ENCODE measurements around the gene TRPM8.

- TF ChIP-seq ZFP91 (CRISPR knock-in tag; IDR thresholded peaks at IDR 0.05; ENCODE audit: borderline replicate concordance): no peak
- no peak for TF ChIP-seq ZNF501 (CRISPR knock-in tag; IDR thresholded peaks at IDR 0.05)
- TF ChIP-seq ZBTB33 (CRISPR knock-in tag; IDR thresholded peaks at IDR 0.05): no peak
- no peak for TF ChIP-seq HCFC1 (IDR thresholded peaks at IDR 0.05; ENCODE audit: low read depth, low read length)
- no peak for TF ChIP-seq FLYWCH1 (CRISPR knock-in tag; IDR thresholded peaks at IDR 0.05)
- TF ChIP-seq RFXANK (CRISPR knock-in tag; IDR thresholded peaks at IDR 0.05): no peak
- TF ChIP-seq HNF1A (IDR thresholded peaks at IDR 0.05; ENCODE audit: low read depth): no peak
- TF ChIP-seq HNF1A (CRISPR knock-in tag; IDR thresholded peaks at IDR 0.05; ENCODE audit: borderline replicate concordance): no peak
- no peak for TF ChIP-seq KMT2A (CRISPR knock-in tag; IDR thresholded peaks at IDR 0.05)
- no peak for TF ChIP-seq FOXJ3 (CRISPR knock-in tag; IDR thresholded peaks at IDR 0.05; ENCODE audit: borderline replicate concordance)
- no peak for TF ChIP-seq GABPB1 (CRISPR knock-in tag; IDR thresholded peaks at IDR 0.05)
- TF ChIP-seq FOXM1 (CRISPR knock-in tag; IDR thresholded peaks at IDR 0.05): no peak
- TF ChIP-seq ZNF274 (CRISPR knock-in tag; IDR thresholded peaks at IDR 0.05): no peak
- TF ChIP-seq CTCF (CRISPR knock-in tag; IDR thresholded peaks at IDR 0.05): no peak
Observed at GRCh38 chr2:233938676-233939370, 21.6 kb downstream of the TRPM8 start.
